IPS-18a (cell line): ENCODE results near the gene FLT1.

Experiments
- H3K27ac ChIP-seq: one replicate; pipeline ENCODE4 v1.5.1; 2013; ENCODE audit warnings: low read length
- H3K27me3 ChIP-seq: one replicate; pipeline ENCODE4 v1.6.1; 2013; ENCODE audit warnings: mild to moderate bottlenecking, low read length; ENCODE audit not compliant: control insufficient read depth, insufficient read depth
- H3K36me3 ChIP-seq: one replicate; pipeline ENCODE4 v1.6.1; 2013; ENCODE audit warnings: low read depth, low read length; ENCODE audit not compliant: control insufficient read depth
- H3K4me1 ChIP-seq: one replicate; pipeline ENCODE4 v1.6.1; 2013; ENCODE audit warnings: low read depth, low read length; ENCODE audit not compliant: control insufficient read depth
- H3K4me3 ChIP-seq: one replicate; pipeline ENCODE4 v1.5.1; 2013; ENCODE audit warnings: low read length
- H3K9ac ChIP-seq: one replicate; pipeline ENCODE4 v1.6.1; 2013; ENCODE audit warnings: mild to moderate bottlenecking, low read length, moderate library complexity
- H3K9me3 ChIP-seq: one replicate; pipeline ENCODE4 v1.6.1; 2013; ENCODE audit warnings: low read depth, low read length; ENCODE audit not compliant: control insufficient read depth

Gene FLT1

GRCh38 chr13:28438598-28439334 lies 56.2 kb downstream of the FLT1 start:
- Histone ChIP-seq H3K27ac (peak overlapping the region; percentile 64), H3K36me3 (peaks cover 37% of the 10 kb centered on the region), H3K4me3 (peak overlapping the region; percentile 20), H3K9me3 (no peaks in the 10 kb centered on the region), H3K9ac (no peak overlapping the region), H3K27me3 (no peaks in the 10 kb centered on the region), H3K4me1 (peaks cover 54% of the 10 kb centered on the region)

GRCh38 chr13:28438067-28438466 lies 56.9 kb downstream of the FLT1 start:
- peaks cover 61% of the 10 kb centered on the region for H3K4me1 ChIP-seq
- H3K9me3 ChIP-seq, result no peaks in the 10 kb centered on the region
- no peaks in the 10 kb centered on the region for H3K27me3 ChIP-seq
- peaks cover 44% of the 10 kb centered on the region for H3K36me3 ChIP-seq
- H3K27ac ChIP-seq, result peak overlapping the region; percentile 0
- no peak overlapping the region for H3K9ac ChIP-seq
- H3K4me3 ChIP-seq, result no peak overlapping the region

DNA sequence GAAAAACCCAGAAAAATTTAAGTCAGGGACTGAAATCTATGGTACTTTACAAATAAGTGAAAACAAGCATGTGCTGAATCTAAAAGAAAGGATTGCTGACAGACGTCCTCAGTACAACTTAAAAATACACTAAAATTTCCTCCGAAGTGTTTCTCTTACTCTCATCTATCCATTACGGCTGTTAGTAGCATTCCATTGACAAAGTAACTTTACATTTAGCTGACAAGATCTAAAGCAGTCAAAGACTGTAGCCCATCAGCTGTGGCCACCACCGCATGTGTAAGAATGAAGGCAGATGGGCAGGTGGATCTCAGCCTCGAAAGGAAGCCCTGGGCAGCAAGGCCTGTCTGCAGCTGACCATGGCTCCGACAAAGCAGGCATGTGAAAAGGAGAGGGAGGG lies 59.0 kb downstream of the FLT1 start:
- peaks cover 75% of the 10 kb centered on the region for H3K4me1 ChIP-seq
- no peak overlapping the region for H3K27ac ChIP-seq
- peaks cover 59% of the 10 kb centered on the region for H3K36me3 ChIP-seq
- no peak overlapping the region for H3K4me3 ChIP-seq
- no peaks in the 10 kb centered on the region for H3K27me3 ChIP-seq
- no peaks in the 10 kb centered on the region for H3K9me3 ChIP-seq
- H3K9ac ChIP-seq, result no peak overlapping the region

DNA sequence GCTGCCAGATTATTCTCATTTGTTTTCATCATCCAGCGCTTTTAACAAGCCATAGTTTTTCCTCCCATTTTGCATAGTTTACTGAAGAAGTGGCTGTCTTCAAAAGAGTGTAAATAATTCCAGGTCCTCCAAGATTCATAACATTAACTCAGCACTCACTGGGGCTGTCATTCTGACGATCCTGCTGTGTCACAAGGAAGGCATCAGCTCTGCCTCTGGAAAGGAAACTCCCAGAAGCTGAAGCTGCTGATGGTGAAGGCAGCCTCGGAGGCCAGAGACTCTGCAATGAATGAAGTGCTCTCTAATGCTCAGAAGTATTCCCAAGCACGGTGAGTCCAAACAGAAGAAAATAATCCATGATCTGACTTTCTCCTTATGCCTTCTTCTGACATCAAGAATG lies 60.0 kb downstream of the FLT1 start:
- Histone ChIP-seq H3K4me3 (no peak overlapping the region), H3K9me3 (no peaks in the 10 kb centered on the region), H3K9ac (no peak overlapping the region), H3K4me1 (peaks cover 75% of the 10 kb centered on the region), H3K36me3 (peaks cover 61% of the 10 kb centered on the region), H3K27ac (no peak overlapping the region), H3K27me3 (no peaks in the 10 kb centered on the region)

DNA sequence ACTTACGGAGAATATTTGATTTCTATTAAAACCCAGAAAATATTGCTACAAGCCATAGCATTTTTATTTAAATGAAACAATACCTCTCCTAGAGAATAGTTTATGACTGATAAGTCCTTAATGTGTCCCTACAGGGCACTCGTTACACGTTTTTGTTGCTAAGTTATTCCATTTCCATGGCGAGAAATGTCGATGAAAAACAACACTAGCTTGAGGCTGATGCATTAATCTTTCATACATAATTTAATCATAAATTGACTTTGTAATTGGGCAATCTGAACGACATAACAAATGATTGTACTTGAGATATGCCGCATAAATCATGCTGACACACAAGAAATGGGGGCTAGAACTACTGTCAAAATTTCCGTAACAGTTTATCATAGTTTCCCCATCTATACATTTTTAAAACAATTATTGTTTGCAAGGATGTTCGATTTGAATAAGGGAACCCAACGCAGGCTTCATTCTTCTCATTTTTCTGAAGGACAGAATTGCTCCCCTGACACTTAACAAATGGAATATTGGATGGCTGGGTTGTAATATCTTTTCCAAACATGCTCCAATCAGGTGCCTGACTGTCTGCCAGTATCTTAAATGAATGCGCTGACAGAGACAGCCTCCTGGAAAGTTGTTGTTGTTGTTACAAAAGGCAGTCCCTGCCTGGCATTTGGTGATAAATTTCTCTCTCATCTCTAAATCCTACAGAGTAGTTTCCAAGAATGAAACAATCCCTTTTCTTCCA lies 61.9 kb downstream of the FLT1 start:
- Histone ChIP-seq H3K4me3 (no peak overlapping the region), H3K9me3 (no peaks in the 10 kb centered on the region), H3K36me3 (peaks cover 68% of the 10 kb centered on the region), H3K4me1 (peaks cover 75% of the 10 kb centered on the region), H3K27me3 (no peaks in the 10 kb centered on the region), H3K27ac (peak overlapping the region; percentile 6), H3K9ac (no peak overlapping the region)

GRCh38 chr13:28429685-28430290 lies 65.1 kb downstream of the FLT1 start:
- peak overlapping the region; percentile 41 for H3K9ac ChIP-seq

GRCh38 chr13:28429096-28429495 lies 65.8 kb downstream of the FLT1 start:
- Histone ChIP-seq H3K4me3 (peak overlapping the region; percentile 33), H3K27ac (peak overlapping the region; percentile 91), H3K9ac (peak overlapping the region; percentile 41)

More at GRCh38 chr13:28429685-28430290, 65.1 kb downstream of the FLT1 start:
- H3K9me3 ChIP-seq, result no peaks in the 10 kb centered on the region
- H3K27me3 ChIP-seq, result no peaks in the 10 kb centered on the region
- H3K4me3 ChIP-seq, result peak overlapping the region; percentile 33
- H3K4me1 ChIP-seq, result peaks cover 62% of the 10 kb centered on the region
- peak overlapping the region; percentile 91 for H3K27ac ChIP-seq
- H3K36me3 ChIP-seq, result peaks cover 71% of the 10 kb centered on the region

GRCh38 chr13:28426381-28426780 lies 68.5 kb downstream of the FLT1 start:
- H3K4me1 ChIP-seq, result peaks cover 40% of the 10 kb centered on the region
- H3K27me3 ChIP-seq, result no peaks in the 10 kb centered on the region
- peaks cover 62% of the 10 kb centered on the region for H3K36me3 ChIP-seq
- H3K27ac ChIP-seq, result no peak overlapping the region
- H3K9ac ChIP-seq, result no peak overlapping the region
- no peaks in the 10 kb centered on the region for H3K9me3 ChIP-seq
- no peak overlapping the region for H3K4me3 ChIP-seq

More at GRCh38 chr13:28429096-28429495, 65.8 kb downstream of the FLT1 start:
- H3K9me3 ChIP-seq, result no peaks in the 10 kb centered on the region
- no peaks in the 10 kb centered on the region for H3K27me3 ChIP-seq
- peaks cover 62% of the 10 kb centered on the region for H3K4me1 ChIP-seq
- H3K36me3 ChIP-seq, result peaks cover 75% of the 10 kb centered on the region

GRCh38 chr13:28425793-28426192 lies 69.1 kb downstream of the FLT1 start:
- H3K27me3 ChIP-seq, result no peaks in the 10 kb centered on the region
- H3K9ac ChIP-seq, result no peak overlapping the region
- no peak overlapping the region for H3K4me3 ChIP-seq
- peaks cover 38% of the 10 kb centered on the region for H3K4me1 ChIP-seq
- peaks cover 56% of the 10 kb centered on the region for H3K36me3 ChIP-seq
- H3K27ac ChIP-seq, result no peak overlapping the region
- no peaks in the 10 kb centered on the region for H3K9me3 ChIP-seq

DNA sequence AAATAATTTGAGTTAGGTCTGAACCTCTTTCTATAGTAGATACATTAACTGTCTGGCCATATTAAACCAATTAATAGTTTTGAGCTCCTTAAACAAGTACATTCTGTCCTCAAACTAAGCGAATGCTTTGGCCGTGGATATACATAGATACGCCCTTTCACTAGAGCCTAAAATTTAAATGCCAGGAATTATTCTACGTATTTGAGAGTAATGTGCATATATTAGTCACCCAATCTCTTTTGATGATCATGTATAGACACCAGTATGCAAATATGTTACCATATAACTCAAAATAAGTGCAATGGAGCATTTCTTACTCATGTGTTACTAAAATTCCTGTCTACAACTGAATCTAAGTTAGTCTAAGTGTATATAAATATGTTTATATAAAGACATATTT lies 70.4 kb downstream of the FLT1 start:
- Histone ChIP-seq H3K27me3 (no peaks in the 10 kb centered on the region), H3K4me3 (no peak overlapping the region), H3K9ac (no peak overlapping the region), H3K36me3 (peaks cover 64% of the 10 kb centered on the region), H3K27ac (no peak overlapping the region), H3K9me3 (no peaks in the 10 kb centered on the region), H3K4me1 (peaks cover 27% of the 10 kb centered on the region)

GRCh38 chr13:28423010-28423409 lies 71.9 kb downstream of the FLT1 start:
- Histone ChIP-seq H3K9me3 (no peaks in the 10 kb centered on the region), H3K9ac (no peak overlapping the region), H3K4me1 (peaks cover 11% of the 10 kb centered on the region), H3K4me3 (no peak overlapping the region), H3K36me3 (peaks cover 64% of the 10 kb centered on the region), H3K27ac (no peak overlapping the region), H3K27me3 (no peaks in the 10 kb centered on the region)
